Keratinocyte (primary cell): ENCODE results near the gene HK2. TPM values are rescaled to one million over a fixed set of nuclear protein-coding genes. Genes with fewer than 3 reads are reported as not detected.
"Not testable (repeated sequence)": the region's sequence is repeated elsewhere in the genome, so short reads cannot be mapped to it uniquely, and the experiment has no call there.

ENCODE experiments used
- DNase-seq: peaks from one replicate; pipeline ENCODE4 v3.0.0-alpha.2; 2011; ENCODE audit warnings: low read depth, missing footprints, low spot score
- FAIRE-seq: peaks from 2 replicates; lab custom pipeline; 2011; peaks lifted over from hg19 to GRCh38; lab: Jason Lieb, UNC
- H2AFZ ChIP-seq: 2 replicates; pipeline ENCODE4 v1.6.0; 2012; ENCODE audit warnings: low read length, control low read depth, inconsistent platforms; ENCODE audit not compliant: control insufficient read depth
- H3K27ac ChIP-seq: 2 replicates; pipeline ENCODE4 v1.5.1; 2011; ENCODE audit warnings: low read length; ENCODE audit not compliant: control insufficient read depth, insufficient read depth
- H3K27me3 ChIP-seq: 3 replicates; pipeline ENCODE4 v1.6.0; 2011; ENCODE audit warnings: low read length; ENCODE audit not compliant: control insufficient read depth, insufficient read depth; ENCODE audit errors: extremely low read depth
- H3K36me3 ChIP-seq, 2 experiments: 2 replicates in 1 of 2; 3 replicates in 1 of 2; pipeline ENCODE4 v1.5.1; 2011; ENCODE audit warnings: low read length in 2 of 2, mild to moderate bottlenecking in 1 of 2; ENCODE audit not compliant: control insufficient read depth in 2 of 2, insufficient read depth in 2 of 2; ENCODE audit errors: extremely low read depth in 1 of 2
- H3K4me1 ChIP-seq: 3 replicates; pipeline ENCODE4 v1.5.1; 2011; ENCODE audit warnings: low read length; ENCODE audit not compliant: control insufficient read depth, insufficient read depth; ENCODE audit errors: extremely low read depth
- H3K4me2 ChIP-seq: 3 replicates; pipeline ENCODE4 v1.6.0; 2011; ENCODE audit warnings: low read depth, low read length; ENCODE audit not compliant: control insufficient read depth, insufficient read depth; ENCODE audit errors: extremely low read depth
- H3K4me3 ChIP-seq, 3 experiments: fragments of 200-600 bp in 1 of 3; sonication (generic) in 1 of 3; 2 replicates in 2 of 3; 3 replicates in 1 of 3; pipeline ENCODE4 v1.5.1; 2011 to 2016; ENCODE audit warnings: low read length in 3 of 3, mild to moderate bottlenecking in 3 of 3, control low read depth in 2 of 3, inconsistent platforms in 1 of 3, low read depth in 1 of 3, mixed read lengths in 1 of 3, mixed run types in 1 of 3, moderate library complexity in 1 of 3; ENCODE audit not compliant: control insufficient read depth in 2 of 3, insufficient read depth in 2 of 3; ENCODE audit errors: extremely low read depth in 1 of 3
- H3K79me2 ChIP-seq: 2 replicates; pipeline ENCODE4 v1.6.0; 2012; ENCODE audit warnings: low read length; ENCODE audit not compliant: control insufficient read depth, insufficient read depth
- H3K9ac ChIP-seq: 3 replicates; pipeline ENCODE4 v1.6.0; 2011; ENCODE audit warnings: low read length; ENCODE audit not compliant: control insufficient read depth, insufficient read depth; ENCODE audit errors: extremely low read depth
- H3K9me1 ChIP-seq: 3 replicates; pipeline ENCODE4 v1.6.0; 2011; ENCODE audit warnings: low read length; ENCODE audit not compliant: control insufficient read depth, insufficient read depth; ENCODE audit errors: extremely low read depth
- H3K9me3 ChIP-seq: 2 replicates; pipeline ENCODE4 v1.5.1; 2012; ENCODE audit warnings: low read depth, low read length; ENCODE audit not compliant: control insufficient read depth
- H4K20me1 ChIP-seq: 3 replicates; pipeline ENCODE4 v1.6.0; 2011; ENCODE audit warnings: low read length; ENCODE audit not compliant: control insufficient read depth, insufficient read depth; ENCODE audit errors: extremely low read depth
- EZH2 ChIP-seq: IDR thresholded peaks from one replicate; pipeline ENCODE4 v1.6.1; 2012; ENCODE audit warnings: inconsistent platforms, mild to moderate bottlenecking, low read length, moderate library complexity
- dilution Hi-C: fragments of 300-500 bp; cut with MboI; formaldehyde crosslinking; loops from one replicate; pipeline ENCODE4 v1.7.0; 2020; ENCODE audit warnings: low sequenced_read_pairs; ENCODE audit not compliant: extremely low pct_ligation_motif_present
- polyA plus RNA-seq, 5 experiments: library from polyadenylated mRNA; depleted of rRNA in 3 of 5; stranded (reverse) in 3 of 5; stranded (forward) in 1 of 5; unstranded in 1 of 5; fragments of >200 nt; gene quantifications; 1 replicate in 1 of 5; 2 replicates in 3 of 5; 3 replicates in 1 of 5; pipeline versions ENCODE4 v1.2.1 to v1.2.3, GENCODE V29; 2011 to 2012; ENCODE audit warnings: missing spikeins in 2 of 5, low read depth in 1 of 5, low replicate concordance in 1 of 5
- TF ChIP-seq, protein P1 (sequence below), 3 experiments: IDR thresholded peaks in 1 of 3; conservative IDR thresholded peaks in 1 of 3; optimal IDR thresholded peaks in 1 of 3; 2 replicates in 2 of 3; 3 replicates in 1 of 3; pipeline versions ENCODE3 to v1.5.1; 2011; ENCODE audit warnings: low read length in 3 of 3, mild to moderate bottlenecking in 3 of 3, moderate library complexity in 2 of 3, control low read depth in 1 of 3, inconsistent platforms in 1 of 3; ENCODE audit not compliant: insufficient read depth in 2 of 3; ENCODE audit errors: extremely low read depth in 1 of 3

Gene HK2
- polyA plus RNA-seq, 1 donor (not counting 4 experiments of a cell fraction or from before 2014, with no cell fraction given) = 27.1 TPM

DNA sequence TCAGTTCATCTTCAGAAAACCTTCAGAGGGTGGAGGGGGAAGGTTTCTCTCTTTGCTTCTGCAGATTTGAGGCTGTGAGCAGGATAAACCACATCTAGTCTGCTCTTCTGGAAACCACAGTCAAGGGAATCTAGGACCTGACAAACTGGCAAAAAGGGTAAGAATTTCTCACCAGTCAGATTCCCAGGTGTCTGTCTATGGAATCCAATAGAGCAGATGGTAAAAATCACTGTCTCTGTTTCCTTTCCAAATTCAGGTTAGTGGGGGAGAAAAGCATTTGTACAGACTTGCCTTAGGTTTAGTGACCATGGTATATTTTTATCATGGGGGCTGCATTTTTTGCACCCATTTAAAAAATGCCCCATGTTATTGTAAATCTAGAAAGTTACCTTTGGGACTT, 62.3 kb downstream of the HK2 start:
- H3K27ac ChIP-seq = no peak overlapping the region
- TF ChIP-seq EZH2 = no peak
- TF ChIP-seq, protein P1, sequence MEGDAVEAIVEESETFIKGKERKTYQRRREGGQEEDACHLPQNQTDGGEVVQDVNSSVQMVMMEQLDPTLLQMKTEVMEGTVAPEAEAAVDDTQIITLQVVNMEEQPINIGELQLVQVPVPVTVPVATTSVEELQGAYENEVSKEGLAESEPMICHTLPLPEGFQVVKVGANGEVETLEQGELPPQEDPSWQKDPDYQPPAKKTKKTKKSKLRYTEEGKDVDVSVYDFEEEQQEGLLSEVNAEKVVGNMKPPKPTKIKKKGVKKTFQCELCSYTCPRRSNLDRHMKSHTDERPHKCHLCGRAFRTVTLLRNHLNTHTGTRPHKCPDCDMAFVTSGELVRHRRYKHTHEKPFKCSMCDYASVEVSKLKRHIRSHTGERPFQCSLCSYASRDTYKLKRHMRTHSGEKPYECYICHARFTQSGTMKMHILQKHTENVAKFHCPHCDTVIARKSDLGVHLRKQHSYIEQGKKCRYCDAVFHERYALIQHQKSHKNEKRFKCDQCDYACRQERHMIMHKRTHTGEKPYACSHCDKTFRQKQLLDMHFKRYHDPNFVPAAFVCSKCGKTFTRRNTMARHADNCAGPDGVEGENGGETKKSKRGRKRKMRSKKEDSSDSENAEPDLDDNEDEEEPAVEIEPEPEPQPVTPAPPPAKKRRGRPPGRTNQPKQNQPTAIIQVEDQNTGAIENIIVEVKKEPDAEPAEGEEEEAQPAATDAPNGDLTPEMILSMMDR (optimal IDR thresholded peaks at IDR 0.05 in 1 of 3, IDR thresholded peaks at IDR 0.05 in 1 of 3, conservative IDR thresholded peaks at IDR 0.05 in 1 of 3; ENCODE audit: extremely low read depth in 1 of 3, insufficient read depth in 2 of 3, low read length in 3 of 3) = no peak
- H3K79me2 ChIP-seq = no peaks in the 10 kb centered on the region
- DNase-seq = no peak
- H3K9ac ChIP-seq = no peak overlapping the region
- no peak overlapping the region for H3K4me2 ChIP-seq
- H3K4me1 ChIP-seq = peaks cover 25% of the 10 kb centered on the region
- no peak overlapping the region for H3K4me3 ChIP-seq
- no peak for FAIRE-seq
- H3K36me3 ChIP-seq = peaks cover 0 to 7% of the 10 kb centered on the region in 2 experiments
- dilution Hi-C loops = no loop called here
- no peaks in the 10 kb centered on the region for H3K9me1 ChIP-seq
- H4K20me1 ChIP-seq = no peaks in the 10 kb centered on the region
- no peak overlapping the region for H2AFZ ChIP-seq
- no peaks in the 10 kb centered on the region for H3K9me3 ChIP-seq
- H3K27me3 ChIP-seq = no peaks in the 10 kb centered on the region

DNA sequence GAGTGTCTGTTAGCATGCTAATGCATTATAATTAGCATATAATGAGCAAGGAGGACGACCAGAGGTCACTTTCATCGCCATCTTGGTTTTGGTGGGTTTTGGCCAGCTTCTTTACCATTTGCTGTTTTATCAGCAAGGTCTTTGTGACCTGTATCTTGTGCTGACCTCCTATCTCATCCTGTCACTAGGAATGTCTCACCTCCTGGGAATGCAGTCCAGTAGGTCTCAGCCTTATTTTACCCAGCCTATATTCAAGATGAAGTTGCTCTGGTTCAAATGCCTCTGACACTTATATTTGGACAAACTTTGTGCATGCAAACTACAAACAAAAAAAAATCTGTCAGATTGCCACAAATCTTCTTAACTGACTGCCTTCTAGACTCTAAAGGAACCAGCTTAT, 66.3 kb downstream of the HK2 start:
- H3K9ac ChIP-seq, dilution Hi-C loops, FAIRE-seq, H3K4me2 ChIP-seq, DNase-seq, H3K4me1 ChIP-seq, H3K4me3 ChIP-seq, H3K27me3 ChIP-seq, H3K27ac ChIP-seq, H3K9me1 ChIP-seq, H4K20me1 ChIP-seq, H3K36me3 ChIP-seq, H3K79me2 ChIP-seq, H3K9me3 ChIP-seq, H2AFZ ChIP-seq: not testable (repeated sequence)

DNA sequence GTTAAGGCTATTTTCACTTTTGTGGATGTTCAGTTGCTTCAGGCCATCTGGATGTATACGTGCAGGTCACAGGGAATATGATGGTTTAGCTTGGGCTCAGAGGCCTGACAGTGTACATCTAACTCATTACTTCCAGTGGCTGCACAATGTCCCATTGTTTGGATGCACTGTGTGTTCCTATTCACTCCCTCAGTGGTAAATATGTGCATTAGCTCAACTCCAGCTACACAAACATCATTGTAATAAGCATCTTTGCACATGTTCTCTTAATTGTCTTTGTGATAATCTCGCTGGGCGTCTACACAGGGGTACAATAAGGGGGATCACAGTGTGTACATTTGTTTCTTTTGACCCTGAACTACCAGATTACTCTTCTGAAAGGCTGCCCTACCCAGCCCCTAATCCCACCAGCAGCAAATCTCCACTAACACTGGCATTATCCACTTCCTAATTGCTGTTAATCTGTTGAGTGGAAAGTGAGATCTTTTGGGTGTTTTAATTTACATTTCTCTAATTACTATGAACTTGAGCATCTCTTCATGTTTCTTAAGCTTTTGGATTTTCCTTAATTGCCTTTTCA, 68.4 kb downstream of the HK2 start:
- Histone ChIP-seq H3K4me2 (no peak overlapping the region), H2AFZ (no peak overlapping the region), H3K36me3 (no peaks in the 10 kb centered on the region), H3K9ac (no peak overlapping the region), H3K9me3 (no peaks in the 10 kb centered on the region), H3K4me3 (no peak overlapping the region), H4K20me1 (no peaks in the 10 kb centered on the region), H3K27me3 (no peaks in the 10 kb centered on the region), H3K27ac (no peak overlapping the region), H3K79me2 (no peaks in the 10 kb centered on the region), H3K9me1 (no peaks in the 10 kb centered on the region), H3K4me1 (no peaks in the 10 kb centered on the region)
- FAIRE-seq = no peak
- dilution Hi-C loops = no loop called here
- TF ChIP-seq EZH2 = no peak
- TF ChIP-seq, protein P1 (optimal IDR thresholded peaks at IDR 0.05 in 1 of 3, IDR thresholded peaks at IDR 0.05 in 1 of 3, conservative IDR thresholded peaks at IDR 0.05 in 1 of 3; ENCODE audit: extremely low read depth in 1 of 3, insufficient read depth in 2 of 3, low read length in 3 of 3) = no peak
- DNase-seq = no peak
